Liver (tissue), 5 donors: ENCODE data around the gene IARS1. TPM values are rescaled to one million over a fixed set of nuclear protein-coding genes. Genes with fewer than 3 reads are reported as not detected.
A peak's percentile ranks its signal among the peaks of the same experiment; 100 is the strongest.

Experiments
- polyA plus RNA-seq, 2 donors: library from polyadenylated mRNA; stranded (reverse) in 1 of 2; unstranded in 1 of 2; fragments of 200-250 nt in 1 of 2; fragments of >200 nt in 1 of 2; fragmentation: Nextera tagmentation in 1 of 2; extraction: Ambion mirVana in 1 of 2; gene quantifications; one replicate each; pipeline versions ENCODE4 v1.2.1 to v1.2.3, GENCODE V29; 2013 to 2015
- small RNA-seq: library from RNA; depleted of rRNA; stranded (forward); fragments of <200 nt; gene quantifications from one replicate; pipeline ENCODE3, GENCODE V24; 2014
- total RNA-seq, 2 donors: library from RNA; depleted of rRNA; stranded (reverse); fragments of >200 nt; gene quantifications; one replicate each; pipeline ENCODE4 v1.2.3, GENCODE V29; 2014
- donor health status: healthy.
- donor health status: healthy.
- donor health status: healthy.

IARS1 gene
- total and polyA plus RNA-seq, 4 donors = 24.8 to 81.7 (median 49.6) TPM

Small RNAs within 50 kb of the gene (small RNA-seq; reads per million reads assigned to genes)
- gene MIR3651 (not detected), gene SNORA84 (0.55 reads per million, percentile 60 among the genes with 10 or more reads in this experiment)

Other genes starting within 250 kb of the IARS1 start
- 10 to 100 TPM; 29.0 to 38.0 TPM for gene SPTLC1, start 178.3 kb downstream of the IARS1 start, total RNA-seq
- gene SPTLC1, start 178.3 kb downstream of the IARS1 start, polyA plus RNA-seq = 10 to 100 TPM in 1 of 2 donors, 1 to 10 TPM in 1; 9.9 to 10.5 TPM
- 10 to 100 TPM; 10.3 to 21.2 TPM for gene NOL8, start 31.7 kb upstream of the IARS1 start, total RNA-seq
- 10 to 100 TPM in 1 of 2 donors, 1 to 10 TPM in 1; 5.3 to 15.3 TPM for gene NOL8, start 31.7 kb upstream of the IARS1 start, polyA plus RNA-seq
- gene CENPP, start 32.3 kb upstream of the IARS1 start, total RNA-seq = 1 to 10 TPM; 1.7 to 8.7 TPM
- under 1 TPM; 0.62 to 0.89 TPM for gene CENPP, start 32.3 kb upstream of the IARS1 start, polyA plus RNA-seq
- gene OGN, start 110.9 kb upstream of the IARS1 start, total RNA-seq = 1 to 10 TPM in 1 of 2 donors, under 1 TPM in 1; 0.92 to 4.0 TPM
- 1 to 10 TPM; 1.1 TPM for gene OGN, start 110.9 kb upstream of the IARS1 start, polyA plus RNA-seq
- under 1 TPM in 1 of 2 donors, not detected in 1; 0.75 TPM for gene OMD, start 130.8 kb upstream of the IARS1 start, total RNA-seq
- under 1 TPM; 0.28 to 0.52 TPM for gene OMD, start 130.8 kb upstream of the IARS1 start, polyA plus RNA-seq
- 10 to 100 TPM in 1 of 2 donors, 1 to 10 TPM in 1; 6.4 to 11.4 TPM for gene ASPN, start 188.8 kb upstream of the IARS1 start, total RNA-seq
- gene ASPN, start 188.8 kb upstream of the IARS1 start, polyA plus RNA-seq = 1 to 10 TPM; 6.6 to 7.2 TPM
- 10 to 100 TPM; 16.5 to 42.0 TPM for gene ECM2, start 242.3 kb upstream of the IARS1 start, total RNA-seq
- gene ECM2, start 242.3 kb upstream of the IARS1 start, polyA plus RNA-seq = 10 to 100 TPM; 11.6 to 14.1 TPM